Endothelial cell of umbilical vein (primary cell): ENCODE measurements around the gene DDR2. TPM values are rescaled to one million over a fixed set of nuclear protein-coding genes. Genes with fewer than 3 reads are reported as not detected.

Experiments
- BruUV-seq: library from RNA; stranded (reverse); fragments of 400-500 nt; replicated peaks from 2 replicates; lab custom pipeline; 2021; lab: Mats Ljungman, UMichigan
- CTCF ChIA-PET: fragments of 300-600, 350-600 bp; sonication (Branson Sonifier 250); formaldehyde crosslinking; loops from one replicate; lab custom pipeline; 2021; ENCODE audit warnings: antibody characterized with exemption, inconsistent platforms; lab: Charles Lee
- POLR2A ChIA-PET: fragments of 300-600, 350-600 bp; sonication (Branson Sonifier 250); formaldehyde crosslinking; loops from one replicate; lab custom pipeline; 2021; ENCODE audit warnings: antibody characterized with exemption, inconsistent platforms; lab: Charles Lee
- DNase-seq: peaks from one replicate; pipeline ENCODE4 v3.0.0-alpha.2; 2011; ENCODE audit warnings: low read depth, low spot score
- FAIRE-seq: peaks from 2 replicates; lab custom pipeline; 2011; peaks lifted over from hg19 to GRCh38; lab: Jason Lieb, UNC
- H2AFZ ChIP-seq: 2 replicates; pipeline ENCODE4 v1.6.0; 2012; ENCODE audit warnings: low read depth, low read length, control low read depth, inconsistent platforms
- H3K27ac ChIP-seq: 2 replicates; pipeline ENCODE4 v1.5.1; 2011; ENCODE audit warnings: low read depth, mild to moderate bottlenecking, control low read depth, low read length, moderate library complexity; ENCODE audit not compliant: insufficient read depth
- H3K27me3 ChIP-seq, 2 experiments: 2 replicates each; pipeline versions ENCODE4 v1.6.0 to v1.6.1; 2011; ENCODE audit warnings: low read length in 2 of 2, mixed read lengths in 1 of 2; ENCODE audit not compliant: control insufficient read depth in 2 of 2, insufficient read depth in 2 of 2
- H3K36me3 ChIP-seq, 2 experiments: 2 replicates in 1 of 2; 3 replicates in 1 of 2; pipeline ENCODE4 v1.5.1; 2011; ENCODE audit warnings: low read length in 2 of 2, mild to moderate bottlenecking in 1 of 2, moderate library complexity in 1 of 2; ENCODE audit not compliant: control insufficient read depth in 2 of 2, insufficient read depth in 2 of 2; ENCODE audit errors: extremely low read depth in 1 of 2
- H3K4me1 ChIP-seq: 3 replicates; pipeline ENCODE4 v1.5.1; 2011; ENCODE audit warnings: mild to moderate bottlenecking, low read length; ENCODE audit not compliant: control insufficient read depth, insufficient read depth; ENCODE audit errors: extremely low read depth
- H3K4me2 ChIP-seq: 2 replicates; pipeline ENCODE4 v1.6.1; 2011; ENCODE audit warnings: low read length, control low read depth, mixed read lengths; ENCODE audit not compliant: insufficient read depth
- H3K4me3 ChIP-seq, 3 experiments: fragments of 200-600 bp in 1 of 3; sonication (generic), shearing (Covaris generic) in 1 of 3; replicated peaks in 1 of 3; 2 replicates each; pipeline ENCODE4 v1.5.1; 2011 to 2016; ENCODE audit warnings: control low read depth in 3 of 3, low read length in 3 of 3, mild to moderate bottlenecking in 2 of 3, inconsistent platforms in 1 of 3, low read depth in 1 of 3, moderate library complexity in 1 of 3; ENCODE audit not compliant: insufficient read depth in 1 of 3
- H3K79me2 ChIP-seq: 2 replicates; pipeline ENCODE4 v1.6.0; 2012; ENCODE audit warnings: low read length, inconsistent platforms; ENCODE audit not compliant: control insufficient read depth, insufficient read depth
- H3K9ac ChIP-seq: replicated peaks from 2 replicates; pipeline ENCODE3; 2011; ENCODE audit warnings: low read length, control low read depth; ENCODE audit not compliant: insufficient read depth; ENCODE audit errors: extremely low read depth
- H3K9me1 ChIP-seq: replicated peaks from 3 replicates; pipeline ENCODE4 v1.6.0; 2011; ENCODE audit warnings: mild to moderate bottlenecking, low read length; ENCODE audit not compliant: control insufficient read depth, insufficient read depth; ENCODE audit errors: extremely low read depth
- H3K9me3 ChIP-seq: replicated peaks from 2 replicates; pipeline ENCODE4 v1.5.1; 2012; ENCODE audit warnings: low read length, inconsistent platforms; ENCODE audit not compliant: control insufficient read depth, insufficient read depth
- H4K20me1 ChIP-seq: replicated peaks from 2 replicates; pipeline ENCODE3; 2011; ENCODE audit warnings: mild to moderate bottlenecking, low read length; ENCODE audit not compliant: control insufficient read depth, insufficient read depth; ENCODE audit errors: extremely low read depth
- CTCF ChIP-seq, 2 donors: IDR thresholded peaks; 1 replicate in 1 of 2; 2 replicates in 1 of 2; pipeline ENCODE4 v1.5.1; 2011; ENCODE audit warnings: low read length in 2 of 2, mild to moderate bottlenecking in 2 of 2, moderate library complexity in 2 of 2, control low read depth in 1 of 2, inconsistent platforms in 1 of 2, low read depth in 1 of 2; ENCODE audit not compliant: insufficient read depth in 1 of 2; ENCODE audit errors: extremely low read depth in 1 of 2
- EZH2 ChIP-seq: IDR thresholded peaks from 2 replicates; pipeline ENCODE4 v1.6.1; 2012; ENCODE audit warnings: borderline replicate concordance, low read depth, mild to moderate bottlenecking, moderate library complexity, low read length, inconsistent platforms; ENCODE audit not compliant: severe bottlenecking
- FOS ChIP-seq: IDR thresholded peaks from 2 replicates; pipeline ENCODE4 v1.6.1; 2011; ENCODE audit warnings: mild to moderate bottlenecking, low read length, moderate library complexity, borderline replicate concordance; ENCODE audit not compliant: insufficient read depth
- GATA2 ChIP-seq: IDR thresholded peaks from 2 replicates; pipeline ENCODE4 v1.7.0; 2011; ENCODE audit warnings: low read depth, mild to moderate bottlenecking, moderate library complexity, mixed read lengths, low read length; ENCODE audit not compliant: insufficient read length, insufficient read depth
- JUN ChIP-seq: IDR thresholded peaks from 2 replicates; pipeline ENCODE4 v1.6.1; 2011; ENCODE audit warnings: borderline replicate concordance, low read depth; ENCODE audit not compliant: insufficient read length, insufficient read depth
- MAX ChIP-seq: IDR thresholded peaks from 2 replicates; pipeline ENCODE4 v1.6.1; 2011; ENCODE audit not compliant: insufficient read depth, insufficient read length
- MYC ChIP-seq: IDR thresholded peaks from one replicate; pipeline ENCODE4 v1.6.1; 2011; ENCODE audit warnings: mild to moderate bottlenecking, low read depth, low read length
- POLR2A ChIP-seq: IDR thresholded peaks from 2 replicates; pipeline ENCODE4 v1.6.1; 2012; ENCODE audit warnings: low read depth, mild to moderate bottlenecking, control low read depth, low read length
- POLR2AphosphoS5 ChIP-seq: IDR thresholded peaks from 2 replicates; pipeline ENCODE4 v1.6.1; 2012; ENCODE audit warnings: low read depth, mild to moderate bottlenecking, control low read depth, low read length, moderate library complexity; ENCODE audit not compliant: insufficient read depth
- dilution Hi-C: fragments of 300-500 bp; cut with MboI; formaldehyde crosslinking; loops from one replicate; pipeline ENCODE4 v1.15.0; 2019; ENCODE audit warnings: low sequenced_read_pairs; ENCODE audit not compliant: extremely low pct_ligation_motif_present
- intact Hi-C: fragments of 100-400 bp; cut with micrococcal nuclease; formaldehyde crosslinking; loops from one replicate; pipeline ENCODE4 v1.10.0; 2022
- polyA plus RNA-seq, 4 experiments: library from polyadenylated mRNA; depleted of rRNA in 3 of 4; stranded (reverse) in 3 of 4; unstranded in 1 of 4; fragments of >200 nt; gene quantifications; 2 replicates each; pipeline versions ENCODE4 v1.2.1 to v1.2.3, GENCODE V29; 2011 to 2012; ENCODE audit warnings: missing spikeins in 1 of 4
- total RNA-seq: library from RNA; stranded (reverse); gene quantifications from 2 replicates; pipeline ENCODE4 v1.2.3, GENCODE V29; 2021

DDR2 gene
- total and polyA plus RNA-seq, 2 donors (not counting 3 experiments of a cell fraction or from before 2014, with no cell fraction given) = 27.8 to 30.8 TPM

- Histone ChIP-seq H3K4me2 (no peak overlapping the region), H3K79me2 (peaks cover 9% of the 10 kb centered on the region), H3K27ac (no peak overlapping the region), H3K36me3 (no peaks in the 10 kb centered on the region), H3K4me3 (no peak overlapping the region), H4K20me1 (no peaks in the 10 kb centered on the region), H3K4me1 (peaks cover 8% of the 10 kb centered on the region), H3K9me3 (no peaks in the 10 kb centered on the region), H3K9ac (no peak overlapping the region), H3K9me1 (no peaks in the 10 kb centered on the region), H2AFZ (no peak overlapping the region), H3K27me3 (no peaks in the 10 kb centered on the region)
- no TSS peak for BruUV-seq
- CTCF ChIA-PET = interaction anchor here (1.1 to 2.0 kb wide), 3 partner anchors 15 to 139 kb away, joined by 3 to 5 read pairs (median 5); no protein-coding TSS in a partner anchor
- intact Hi-C loops (no loop called here), dilution Hi-C loops (no loop called here)
- POLR2A ChIA-PET = no interaction called here
- TF ChIP-seq FOS = no peak
- no peak for TF ChIP-seq JUN
- no peak for TF ChIP-seq GATA2
- no peak for TF ChIP-seq EZH2
- no peak for TF ChIP-seq POLR2A
- TF ChIP-seq CTCF (IDR thresholded peaks at IDR 0.05; ENCODE audit: extremely low read depth in 1 of 2, insufficient read depth in 1 of 2, low read depth in 1 of 2, low read length in 2 of 2) = no peak
- TF ChIP-seq POLR2AphosphoS5 = no peak
- TF ChIP-seq MAX = no peak
- TF ChIP-seq MYC = no peak
- DNase-seq (no peak), FAIRE-seq (no peak)
Measured at GRCh38 chr1:162661336-162661735, 29.1 kb downstream of the DDR2 start.
